HUES64 (cell line): ENCODE results near the gene EEFSEC.

Experiments used
- H3K27ac ChIP-seq: 2 replicates; pipeline ENCODE4 v1.7.0; 2013; ENCODE audit warnings: low read depth, low read length, inconsistent platforms
- H3K27me3 ChIP-seq: 2 replicates; pipeline ENCODE4 v1.6.1; 2013; ENCODE audit warnings: mild to moderate bottlenecking, low read length; ENCODE audit not compliant: insufficient read depth
- H3K36me3 ChIP-seq: 2 replicates; pipeline ENCODE4 v1.6.1; 2013; ENCODE audit warnings: mild to moderate bottlenecking, low read length; ENCODE audit not compliant: insufficient read depth
- H3K4me1 ChIP-seq: 2 replicates; pipeline ENCODE4 v1.6.1; 2013; ENCODE audit warnings: mild to moderate bottlenecking, low read length, moderate library complexity; ENCODE audit not compliant: insufficient read depth
- H3K4me3 ChIP-seq: 2 replicates; pipeline ENCODE4 v1.5.1; 2013; ENCODE audit warnings: mild to moderate bottlenecking, low read length, moderate library complexity
- H3K9ac ChIP-seq: 2 replicates; pipeline ENCODE4 v1.6.1; 2013; ENCODE audit warnings: mild to moderate bottlenecking, low read depth, low read length
- H3K9me3 ChIP-seq: 2 replicates; pipeline ENCODE4 v1.6.1; 2013; ENCODE audit warnings: low read depth, low read length; ENCODE audit not compliant: insufficient read depth
- WGBS: fragments of 150-250, 120-280 bp; methylation state at CpG from one replicate; pipeline ENCODE4 v1.1.7; 2013; ENCODE audit warnings: missing lambda C conversion rate; 5-methylcytosine and 5-hydroxymethylcytosine counted together

EEFSEC gene

DNA sequence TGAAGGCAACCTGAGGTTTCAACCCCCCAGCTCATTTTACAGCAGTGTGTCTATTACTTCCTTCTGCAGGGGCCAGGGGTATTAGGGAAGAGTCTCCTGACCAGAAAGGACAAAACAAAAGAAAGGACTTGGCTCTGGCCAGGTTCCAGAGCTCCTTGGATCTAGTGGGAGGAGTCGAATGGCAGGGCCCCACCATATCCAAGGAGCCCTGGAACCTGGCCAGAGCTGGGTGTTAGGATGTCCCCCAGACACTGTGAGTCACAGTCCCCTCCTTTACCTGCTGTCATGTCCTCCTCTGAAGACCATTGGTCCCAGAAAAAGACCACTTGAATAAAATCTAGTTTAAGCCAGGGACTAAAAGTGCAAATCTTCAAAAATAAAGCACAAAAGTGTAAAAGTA, 113.2 kb downstream of the EEFSEC start:
- no peak overlapping the region for H3K4me3 ChIP-seq
- H3K4me1 ChIP-seq = peaks cover 15% of the 10 kb centered on the region
- H3K27me3 ChIP-seq = no peaks in the 10 kb centered on the region
- no peak overlapping the region for H3K27ac ChIP-seq
- 83% methylated on average over 1 of the region's 1 CpG for WGBS
- no peak overlapping the region for H3K9ac ChIP-seq
- H3K36me3 ChIP-seq = no peaks in the 10 kb centered on the region
- no peaks in the 10 kb centered on the region for H3K9me3 ChIP-seq

DNA sequence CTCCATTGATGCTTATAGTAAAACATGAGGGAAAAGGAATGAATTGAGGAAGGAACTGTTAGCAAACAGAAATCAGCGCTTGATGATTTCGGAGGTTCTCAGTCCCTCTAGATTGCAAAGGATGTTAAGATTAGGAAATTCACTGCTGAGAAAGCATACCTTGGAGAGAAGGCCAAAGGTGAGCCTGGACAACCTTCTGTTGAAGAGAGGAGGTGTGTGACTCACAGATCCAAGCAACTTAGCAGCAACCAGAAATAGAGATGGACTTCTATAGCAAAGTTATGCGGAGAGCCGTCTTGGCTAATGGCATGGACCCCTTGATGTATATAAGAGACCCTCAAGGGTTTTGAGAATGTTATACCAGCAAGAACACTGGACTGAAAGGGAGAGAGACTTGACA, 114.3 kb downstream of the EEFSEC start:
- WGBS = 93% methylated on average over 3 of the region's 4 CpGs
- Histone ChIP-seq H3K9ac (no peak overlapping the region), H3K9me3 (no peaks in the 10 kb centered on the region), H3K27ac (no peak overlapping the region), H3K4me1 (peaks cover 15% of the 10 kb centered on the region), H3K36me3 (no peaks in the 10 kb centered on the region), H3K4me3 (no peak overlapping the region), H3K27me3 (no peaks in the 10 kb centered on the region)

- no peaks in the 10 kb centered on the region for H3K9me3 ChIP-seq
- peaks cover 15% of the 10 kb centered on the region for H3K4me1 ChIP-seq
- H3K4me3 ChIP-seq = no peak overlapping the region
- no peaks in the 10 kb centered on the region for H3K27me3 ChIP-seq
- no peak overlapping the region for H3K9ac ChIP-seq
- H3K27ac ChIP-seq = no peak overlapping the region
- WGBS = 95% methylated on average over 11 of the region's 11 CpGs
- no peaks in the 10 kb centered on the region for H3K36me3 ChIP-seq
These were observed 115.9 kb downstream of the EEFSEC start for GRCh38 chr3:128269006-128269775.

GRCh38 chr3:128269796-128270195, 116.5 kb downstream of the EEFSEC start:
- Histone ChIP-seq H3K27me3 (no peaks in the 10 kb centered on the region), H3K36me3 (no peaks in the 10 kb centered on the region), H3K9ac (no peak overlapping the region), H3K4me1 (peaks cover 18% of the 10 kb centered on the region), H3K27ac (no peak overlapping the region), H3K9me3 (no peaks in the 10 kb centered on the region), H3K4me3 (no peak overlapping the region)
- 87% methylated on average over 3 of the region's 3 CpGs for WGBS

- Histone ChIP-seq H3K9ac (no peak overlapping the region), H3K27me3 (no peaks in the 10 kb centered on the region), H3K4me3 (no peak overlapping the region), H3K27ac (no peak overlapping the region), H3K36me3 (no peaks in the 10 kb centered on the region), H3K9me3 (no peaks in the 10 kb centered on the region), H3K4me1 (peaks cover 23% of the 10 kb centered on the region)
- 68% methylated on average over 7 of the region's 7 CpGs for WGBS
These were observed 117.5 kb downstream of the EEFSEC start for GRCh38 chr3:128270559-128271492.

DNA sequence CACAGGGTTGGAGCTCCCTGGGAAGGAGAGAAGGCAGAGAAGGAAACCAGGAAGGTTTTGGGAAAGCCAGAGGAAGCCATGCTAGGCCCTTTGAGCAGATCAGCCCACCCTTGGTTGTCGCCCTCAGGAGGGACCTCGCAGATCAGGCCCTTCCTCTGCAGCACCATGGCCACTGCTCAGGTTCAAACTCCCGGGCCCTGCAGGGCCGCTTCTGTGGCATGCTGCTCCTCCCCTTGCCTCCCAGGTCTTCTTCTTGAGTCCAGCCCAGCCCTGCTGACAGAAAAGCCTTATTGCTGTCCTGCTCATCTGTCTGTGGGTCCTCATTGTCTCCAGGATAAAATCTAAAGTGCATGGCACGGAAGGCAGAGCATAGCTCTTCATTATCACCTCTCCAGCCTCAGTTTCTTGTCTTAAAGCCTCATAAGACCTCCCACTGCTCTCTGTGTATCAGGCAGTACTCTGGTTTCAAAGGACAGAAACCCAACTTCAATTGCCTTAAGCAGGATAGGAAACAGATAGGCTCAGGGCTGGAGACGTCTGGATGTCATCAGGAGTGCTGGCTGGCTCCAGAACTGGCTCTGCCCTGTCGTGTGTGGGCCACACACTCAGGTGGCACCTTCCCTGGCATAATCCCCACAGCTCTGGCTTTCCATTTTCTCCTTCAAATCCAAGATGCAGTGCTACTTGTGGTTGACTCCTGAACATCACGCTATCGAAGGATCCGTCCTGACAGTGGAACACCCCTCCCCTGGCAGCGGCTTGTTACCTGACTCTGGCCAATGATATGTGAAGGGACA, 118.5 kb downstream of the EEFSEC start:
- no peaks in the 10 kb centered on the region for H3K36me3 ChIP-seq
- H3K4me1 ChIP-seq = peaks cover 23% of the 10 kb centered on the region
- WGBS = 90% methylated on average over 11 of the region's 11 CpGs
- H3K9me3 ChIP-seq = no peaks in the 10 kb centered on the region
- H3K4me3 ChIP-seq = no peak overlapping the region
- H3K9ac ChIP-seq = no peak overlapping the region
- no peak overlapping the region for H3K27ac ChIP-seq
- H3K27me3 ChIP-seq = no peaks in the 10 kb centered on the region

- 0 out of 2 replicates have a peak, but pooled peaks cover 5% of the 10 kb centered on the region for H3K27me3 ChIP-seq
- 74% methylated on average over 5 of the region's 5 CpGs for WGBS
- no peak overlapping the region for H3K9ac ChIP-seq
- H3K9me3 ChIP-seq = no peaks in the 10 kb centered on the region
- no peak overlapping the region for H3K4me3 ChIP-seq
- no peak overlapping the region for H3K27ac ChIP-seq
- peaks cover 33% of the 10 kb centered on the region for H3K4me1 ChIP-seq
- H3K36me3 ChIP-seq = no peaks in the 10 kb centered on the region
These were observed 120.0 kb downstream of the EEFSEC start for GRCh38 chr3:128273109-128273840.

- no peaks in the 10 kb centered on the region for H3K36me3 ChIP-seq
- H3K4me3 ChIP-seq = no peak overlapping the region
- H3K27me3 ChIP-seq = 0 out of 2 replicates have a peak, but pooled peaks cover 6% of the 10 kb centered on the region
- no peaks in the 10 kb centered on the region for H3K9me3 ChIP-seq
- H3K4me1 ChIP-seq = peaks cover 40% of the 10 kb centered on the region
- no peak overlapping the region; the same call in 1 of the 2 replicates for H3K27ac ChIP-seq
- 84% methylated on average over 11 of the region's 11 CpGs for WGBS
- no peak overlapping the region for H3K9ac ChIP-seq
These were observed 120.7 kb downstream of the EEFSEC start for GRCh38 chr3:128273841-128274573.

DNA sequence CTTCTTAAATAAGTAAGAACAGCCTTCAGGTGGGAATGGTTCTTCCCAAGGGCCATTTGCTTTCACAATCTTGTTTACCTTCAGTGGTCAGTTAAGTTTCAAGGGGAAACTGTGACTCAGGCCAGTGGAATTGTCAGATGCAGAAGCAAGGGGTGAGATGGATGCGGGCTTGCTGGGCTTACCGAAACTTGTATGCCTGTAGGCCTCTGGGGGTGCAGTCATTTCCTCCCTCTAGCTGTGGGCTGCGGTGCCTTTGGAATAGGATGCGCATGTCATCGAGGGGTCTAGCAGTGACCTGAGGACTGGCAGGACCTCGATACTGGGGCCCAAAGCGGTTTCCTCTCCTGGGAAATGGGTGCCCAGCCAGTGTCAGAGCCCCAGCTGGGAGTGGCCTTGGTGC, 121.6 kb downstream of the EEFSEC start:
- Histone ChIP-seq H3K9ac (no peak overlapping the region), H3K36me3 (no peaks in the 10 kb centered on the region), H3K9me3 (no peaks in the 10 kb centered on the region), H3K27ac (no peak overlapping the region), H3K27me3 (0 out of 2 replicates have a peak, but pooled peaks cover 6% of the 10 kb centered on the region), H3K4me3 (no peak overlapping the region), H3K4me1 (peaks cover 46% of the 10 kb centered on the region)
- WGBS = 78% methylated on average over 7 of the region's 7 CpGs
